ENCODE data around the gene TST.
"Not testable (repeated sequence)": the region's sequence is repeated elsewhere in the genome, so short reads cannot be mapped to it uniquely, and the experiment has no call there.

The TST gene

DNA sequence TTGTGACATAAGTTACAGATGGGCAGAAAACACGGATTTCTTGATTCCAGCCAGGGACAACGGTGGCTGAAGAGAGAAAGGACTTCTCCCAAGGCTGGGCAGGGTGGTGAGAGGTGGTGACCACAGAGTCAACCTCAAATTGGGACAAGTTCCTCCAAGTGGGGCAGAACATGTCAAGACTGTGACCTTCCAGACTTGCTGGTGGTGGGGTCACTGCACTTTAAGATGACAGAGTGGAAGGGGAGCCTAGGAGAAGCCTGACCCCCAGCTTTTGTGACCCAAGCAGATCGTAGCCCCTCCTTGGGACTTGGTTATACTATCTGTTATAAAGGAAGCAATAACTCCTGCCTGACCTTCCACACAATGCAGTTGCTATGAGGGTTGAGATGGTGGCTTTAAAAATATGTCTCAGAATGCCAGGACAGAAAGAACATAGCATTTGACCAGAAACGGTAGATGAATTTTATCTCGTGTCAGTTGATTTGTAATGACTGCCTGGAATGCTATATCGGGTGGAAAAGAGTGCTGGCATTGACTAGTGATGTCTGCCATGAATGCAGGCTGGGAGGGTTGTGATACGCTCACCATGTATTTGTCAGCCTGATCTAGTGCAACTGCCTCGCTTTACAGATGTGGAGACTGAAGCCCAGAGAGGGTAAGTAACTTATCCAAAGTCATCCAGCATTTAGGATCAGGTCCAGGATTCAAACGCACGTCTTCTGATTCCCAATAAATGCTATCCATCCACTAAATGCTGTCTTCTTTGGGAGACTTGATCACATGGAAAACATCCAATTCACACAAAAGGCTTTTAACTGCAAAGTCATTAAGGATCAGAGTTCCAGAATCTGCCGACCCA, 18.3 kb downstream of the TST start:
- H3K27ac ChIP-seq (ENCODE audit: insufficient read depth, low read depth, low read length, poor library complexity, severe bottlenecking), result no peak overlapping the region
- H3K4me3 ChIP-seq (ENCODE audit: insufficient read depth, low read depth, low read length), result no peak overlapping the region
- no peaks in the 10 kb centered on the region for H3K36me3 ChIP-seq (ENCODE audit: control insufficient read depth, insufficient read depth, low read length)
- peaks cover 6% of the 10 kb centered on the region for H3K4me1 ChIP-seq (ENCODE audit: control insufficient read depth, insufficient read depth, low read length)
- H3K9me3 ChIP-seq (ENCODE audit: control insufficient read depth, low read length), result no peaks in the 10 kb centered on the region
- no peaks in the 10 kb centered on the region for H3K27me3 ChIP-seq (ENCODE audit: control insufficient read depth, insufficient read depth, low read length, poor library complexity, severe bottlenecking)
- WGBS, 2 experiments, result 90 to 91% methylated on average over 10 of the region's 11 CpGs

DNA sequence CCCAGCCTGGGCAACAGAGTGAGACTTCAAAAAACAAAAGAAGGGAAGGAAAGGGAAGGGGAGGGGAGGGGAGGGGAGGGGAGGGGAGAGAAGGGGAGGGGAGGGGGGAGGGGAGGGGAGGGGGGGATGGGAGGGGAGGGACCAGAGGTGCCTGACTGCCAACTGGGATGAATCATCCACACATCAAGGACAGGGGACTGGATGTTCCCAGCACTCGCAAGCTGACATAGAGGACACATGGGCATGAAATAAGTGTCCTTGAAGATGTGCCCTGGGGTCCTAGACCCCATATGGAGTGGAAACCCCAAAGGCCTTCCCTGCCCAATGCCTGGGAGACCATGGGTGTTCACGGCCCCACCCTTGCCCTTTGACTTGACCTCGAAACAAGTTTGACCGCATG, 19.8 kb downstream of the TST start:
- Histone ChIP-seq H3K27me3 (ENCODE audit: control insufficient read depth, insufficient read depth, low read length, poor library complexity, severe bottlenecking) (no peaks in the 10 kb centered on the region), H3K27ac (ENCODE audit: insufficient read depth, low read depth, low read length, poor library complexity, severe bottlenecking) (no peak overlapping the region), H3K9me3 (ENCODE audit: control insufficient read depth, low read length) (no peaks in the 10 kb centered on the region), H3K36me3 (ENCODE audit: control insufficient read depth, insufficient read depth, low read length) (no peaks in the 10 kb centered on the region), H3K4me1 (ENCODE audit: control insufficient read depth, insufficient read depth, low read length) (peaks cover 3% of the 10 kb centered on the region), H3K4me3 (ENCODE audit: insufficient read depth, low read depth, low read length) (no peak overlapping the region)
- 95% methylated on average over 4 of the region's 4 CpGs for WGBS, 2 experiments

DNA sequence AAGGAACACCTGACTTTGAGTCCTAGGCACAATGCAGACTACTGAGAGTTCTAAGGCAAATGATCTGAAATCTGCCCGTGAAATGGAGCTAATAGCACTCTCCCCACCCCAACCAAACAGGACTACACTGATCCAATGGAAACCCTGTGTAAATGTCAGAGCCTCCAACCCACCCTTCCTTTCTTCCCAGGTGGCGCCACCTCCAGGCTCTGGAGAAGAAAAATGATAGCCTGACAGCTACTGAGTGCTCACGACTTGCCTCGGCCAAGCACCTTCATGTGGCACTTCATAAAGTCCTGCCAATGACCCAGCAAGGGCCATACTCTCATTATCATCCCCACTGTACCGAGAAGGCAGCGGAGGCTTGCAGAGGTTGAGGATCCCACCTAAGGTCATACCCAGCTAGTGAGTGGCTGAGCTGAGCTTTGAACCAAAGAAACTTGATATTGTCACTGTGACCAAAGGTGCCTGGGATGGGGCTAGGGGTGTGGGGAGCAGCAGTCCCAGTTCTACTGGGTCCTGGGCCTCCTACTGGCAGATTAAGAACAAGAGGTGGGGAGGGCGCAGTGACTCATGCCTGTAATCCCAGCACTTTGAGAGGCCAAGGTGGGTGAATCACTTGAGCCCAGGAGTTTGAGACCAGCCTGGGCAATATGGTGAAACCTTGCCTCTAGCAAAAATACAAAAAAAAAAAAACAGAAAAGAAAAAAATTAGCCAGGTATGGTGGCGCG, 20.5 kb downstream of the TST start:
- WGBS, 2 experiments, result 72 to 73% methylated on average over 9 of the region's 9 CpGs
- H3K4me3 ChIP-seq (ENCODE audit: insufficient read depth, low read depth, low read length), result no peak overlapping the region
- H3K36me3 ChIP-seq (ENCODE audit: control insufficient read depth, insufficient read depth, low read length), result no peaks in the 10 kb centered on the region
- H3K4me1 ChIP-seq (ENCODE audit: control insufficient read depth, insufficient read depth, low read length), result peaks cover 3% of the 10 kb centered on the region
- no peaks in the 10 kb centered on the region for H3K27me3 ChIP-seq (ENCODE audit: control insufficient read depth, insufficient read depth, low read length, poor library complexity, severe bottlenecking)
- no peak overlapping the region for H3K27ac ChIP-seq (ENCODE audit: insufficient read depth, low read depth, low read length, poor library complexity, severe bottlenecking)
- H3K9me3 ChIP-seq (ENCODE audit: control insufficient read depth, low read length), result no peaks in the 10 kb centered on the region

DNA sequence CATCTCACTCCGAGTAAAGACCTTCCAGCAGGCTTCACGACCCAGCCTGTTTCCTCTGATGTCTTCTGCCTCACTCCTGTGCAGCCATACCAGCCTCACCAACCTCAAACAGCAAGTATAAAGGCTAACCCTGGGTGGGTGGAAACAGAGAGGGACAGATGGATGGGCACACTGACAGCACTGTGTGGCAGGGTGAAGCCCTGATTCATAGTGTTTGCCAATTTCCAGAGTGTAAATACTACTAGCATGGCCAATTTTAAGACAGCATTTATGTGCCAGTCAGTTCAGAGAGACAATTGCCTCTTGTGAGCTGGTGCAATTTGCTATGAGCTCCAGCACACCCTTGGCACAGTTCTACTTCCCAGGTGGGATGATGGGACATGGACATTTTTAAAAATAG, 21.5 kb downstream of the TST start:
- peaks cover 3% of the 10 kb centered on the region for H3K4me1 ChIP-seq (ENCODE audit: control insufficient read depth, insufficient read depth, low read length)
- 80 to 92% methylated on average over 2 of the region's 2 CpGs for WGBS, 2 experiments
- H3K27ac ChIP-seq (ENCODE audit: insufficient read depth, low read depth, low read length, poor library complexity, severe bottlenecking), result no peak overlapping the region
- H3K36me3 ChIP-seq (ENCODE audit: control insufficient read depth, insufficient read depth, low read length), result no peaks in the 10 kb centered on the region
- H3K4me3 ChIP-seq (ENCODE audit: insufficient read depth, low read depth, low read length), result no peak overlapping the region
- H3K27me3 ChIP-seq (ENCODE audit: control insufficient read depth, insufficient read depth, low read length, poor library complexity, severe bottlenecking), result no peaks in the 10 kb centered on the region
- H3K9me3 ChIP-seq (ENCODE audit: control insufficient read depth, low read length), result no peaks in the 10 kb centered on the region

DNA sequence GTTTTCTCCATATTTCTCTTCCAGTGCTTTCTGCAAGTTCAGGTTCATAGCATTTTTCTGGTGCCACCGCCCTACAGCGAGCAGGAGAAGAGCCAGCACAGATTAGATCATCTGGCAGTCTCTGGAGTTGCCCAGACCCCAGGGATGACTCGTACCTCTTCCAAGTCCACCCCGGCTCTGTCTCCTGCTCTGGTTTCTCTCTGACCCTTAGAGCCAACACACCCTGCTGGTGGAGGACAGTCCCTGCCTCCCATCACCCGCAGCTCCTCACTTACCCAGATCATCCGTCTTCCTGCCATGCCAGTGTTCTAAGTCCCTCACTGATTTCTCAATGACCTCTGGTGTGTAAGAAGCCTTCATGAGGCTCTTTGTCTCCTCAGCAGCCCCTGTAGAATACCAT, 28.0 kb downstream of the TST start:
- H3K4me3 ChIP-seq (ENCODE audit: insufficient read depth, low read depth, low read length), result no peak overlapping the region
- no peaks in the 10 kb centered on the region for H3K36me3 ChIP-seq (ENCODE audit: control insufficient read depth, insufficient read depth, low read length)
- no peak overlapping the region for H3K27ac ChIP-seq (ENCODE audit: insufficient read depth, low read depth, low read length, poor library complexity, severe bottlenecking)
- WGBS, 2 experiments, result 69 to 70% methylated on average over 6 of the region's 6 CpGs
- H3K27me3 ChIP-seq (ENCODE audit: control insufficient read depth, insufficient read depth, low read length, poor library complexity, severe bottlenecking), result peaks cover 4% of the 10 kb centered on the region
- no peaks in the 10 kb centered on the region for H3K4me1 ChIP-seq (ENCODE audit: control insufficient read depth, insufficient read depth, low read length)
- H3K9me3 ChIP-seq (ENCODE audit: control insufficient read depth, low read length), result no peaks in the 10 kb centered on the region

DNA sequence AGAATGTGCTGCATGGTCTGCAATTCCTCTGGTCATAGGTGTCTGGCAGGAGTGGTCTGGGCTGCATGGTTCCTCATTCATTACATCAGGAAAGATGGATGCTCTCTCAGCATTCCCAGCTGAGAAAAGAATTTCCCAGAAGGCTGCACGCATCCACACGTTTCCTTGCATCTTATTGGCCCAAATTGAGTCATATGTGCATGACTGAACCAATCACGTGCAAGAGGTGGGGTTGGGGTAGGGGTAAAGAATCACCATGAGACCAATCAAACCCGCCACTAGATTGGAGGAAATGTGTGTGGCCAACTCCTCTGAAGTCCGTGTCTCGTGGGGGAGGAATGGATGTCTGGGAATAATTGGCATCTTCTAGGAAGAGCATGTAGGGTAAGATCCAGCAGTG, 28.8 kb downstream of the TST start:
- H3K27me3 ChIP-seq (ENCODE audit: control insufficient read depth, insufficient read depth, low read length, poor library complexity, severe bottlenecking), result peaks cover 4% of the 10 kb centered on the region
- WGBS, 2 experiments, result 90 to 95% methylated on average over 6 of the region's 6 CpGs

DNA sequence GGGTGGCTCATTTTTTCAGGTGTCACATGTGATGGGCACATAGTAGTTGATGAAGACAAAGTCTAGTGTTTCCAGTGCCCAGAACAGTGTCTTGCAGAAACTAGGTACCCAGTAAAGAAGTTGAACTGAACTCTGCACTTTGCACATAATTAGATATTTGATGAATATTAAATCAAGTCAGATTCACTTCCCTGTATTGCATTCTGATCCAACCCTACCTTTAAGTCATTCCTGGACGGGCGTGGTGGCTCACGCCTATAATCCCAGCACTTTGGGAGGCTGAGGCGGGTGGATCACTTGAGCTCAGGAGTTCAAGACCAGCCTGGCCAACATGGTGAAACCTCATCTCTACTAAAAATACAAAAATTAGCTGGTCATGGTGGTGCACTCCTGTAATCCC, 30.2 kb downstream of the TST start:
- WGBS, 2 experiments, result 72 to 89% methylated on average over 4 of the region's 4 CpGs
- H3K27me3 ChIP-seq (ENCODE audit: control insufficient read depth, insufficient read depth, low read length, poor library complexity, severe bottlenecking), result not testable (repeated sequence)

More for the DNA sequence above, 28.8 kb downstream of the TST start:
- Histone ChIP-seq H3K36me3 (ENCODE audit: control insufficient read depth, insufficient read depth, low read length) (no peaks in the 10 kb centered on the region), H3K4me3 (ENCODE audit: insufficient read depth, low read depth, low read length) (no peak overlapping the region), H3K27ac (ENCODE audit: insufficient read depth, low read depth, low read length, poor library complexity, severe bottlenecking) (no peak overlapping the region), H3K4me1 (ENCODE audit: control insufficient read depth, insufficient read depth, low read length) (no peaks in the 10 kb centered on the region), H3K9me3 (ENCODE audit: control insufficient read depth, low read length) (no peaks in the 10 kb centered on the region)

DNA sequence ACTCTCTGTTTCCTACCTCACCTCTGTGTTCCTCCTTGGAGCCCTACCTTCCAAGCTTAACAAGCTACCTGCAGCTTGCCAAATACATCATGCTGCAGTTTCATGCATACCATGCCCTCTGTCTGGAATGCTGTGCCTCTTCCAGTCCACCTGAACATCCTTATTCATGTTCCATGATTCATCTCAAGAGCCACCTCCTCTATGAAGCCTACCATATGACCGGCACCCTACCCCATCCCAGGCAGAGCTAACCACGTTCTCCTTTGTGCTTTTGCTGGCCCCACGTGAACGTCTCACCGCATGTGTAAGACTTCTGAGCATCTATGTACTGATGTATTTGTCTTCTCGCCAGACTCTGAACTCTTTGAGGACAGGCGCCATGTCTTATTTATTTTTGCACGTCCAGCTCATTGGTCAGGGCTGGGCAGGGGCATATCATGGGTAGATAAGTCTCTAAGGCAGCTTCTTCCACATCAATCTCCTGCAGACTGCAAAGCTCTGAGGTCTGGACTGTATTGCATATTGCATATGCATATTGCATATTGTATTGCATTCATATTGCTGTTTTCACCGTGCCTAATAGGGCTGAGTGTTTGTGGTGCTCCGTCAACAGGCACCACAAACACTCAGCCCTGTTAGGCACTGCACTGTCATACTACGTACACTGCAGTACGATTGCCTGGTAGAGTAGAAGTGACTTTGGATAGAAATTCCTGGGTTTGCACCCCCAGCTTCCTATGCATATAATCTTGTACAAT, 31.0 kb downstream of the TST start:
- peaks cover 4% of the 10 kb centered on the region for H3K27me3 ChIP-seq (ENCODE audit: control insufficient read depth, insufficient read depth, low read length, poor library complexity, severe bottlenecking)

More for the DNA sequence above, 30.2 kb downstream of the TST start:
- H3K4me1 ChIP-seq (ENCODE audit: control insufficient read depth, insufficient read depth, low read length); H3K4me3 ChIP-seq (ENCODE audit: insufficient read depth, low read depth, low read length); H3K36me3 ChIP-seq (ENCODE audit: control insufficient read depth, insufficient read depth, low read length); H3K27ac ChIP-seq (ENCODE audit: insufficient read depth, low read depth, low read length, poor library complexity, severe bottlenecking); H3K9me3 ChIP-seq (ENCODE audit: control insufficient read depth, low read length): not testable (repeated sequence)

DNA sequence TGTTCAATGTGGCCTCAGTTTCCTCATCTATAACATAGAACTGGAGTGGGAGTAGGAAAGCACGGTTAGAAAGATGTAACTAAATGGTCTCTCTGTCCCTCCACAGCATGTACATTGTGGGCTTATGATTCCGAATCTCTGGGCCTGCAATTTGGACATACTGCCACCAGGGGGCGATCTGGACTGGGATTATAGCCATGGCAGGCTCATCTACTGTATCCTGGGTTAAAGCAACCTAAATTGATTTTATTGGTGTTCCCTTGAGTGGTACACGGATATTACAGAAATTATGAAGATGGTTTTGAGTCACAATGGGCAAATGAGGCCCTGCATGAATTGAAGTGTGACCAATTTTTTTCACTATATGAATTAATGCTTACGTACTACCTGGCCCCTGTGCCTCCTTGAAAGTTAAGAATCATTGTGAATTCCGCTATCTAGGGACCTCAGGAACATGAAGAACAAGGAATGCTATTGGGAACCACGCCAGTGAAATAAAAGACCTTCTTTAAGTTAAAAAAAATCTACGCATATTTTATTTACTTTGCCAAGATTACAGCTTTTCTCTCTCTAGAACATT, 32.9 kb downstream of the TST start:
- peaks cover 4% of the 10 kb centered on the region for H3K27me3 ChIP-seq (ENCODE audit: control insufficient read depth, insufficient read depth, low read length, poor library complexity, severe bottlenecking)
- 65 to 67% methylated on average over 8 of the region's 8 CpGs for WGBS, 2 experiments
- H3K27ac ChIP-seq (ENCODE audit: insufficient read depth, low read depth, low read length, poor library complexity, severe bottlenecking), result no peak overlapping the region

More for the DNA sequence above, 31.0 kb downstream of the TST start:
- Histone ChIP-seq H3K27ac (ENCODE audit: insufficient read depth, low read depth, low read length, poor library complexity, severe bottlenecking) (no peak overlapping the region), H3K4me3 (ENCODE audit: insufficient read depth, low read depth, low read length) (no peak overlapping the region), H3K36me3 (ENCODE audit: control insufficient read depth, insufficient read depth, low read length) (no peaks in the 10 kb centered on the region), H3K9me3 (ENCODE audit: control insufficient read depth, low read length) (no peaks in the 10 kb centered on the region), H3K4me1 (ENCODE audit: control insufficient read depth, insufficient read depth, low read length) (no peaks in the 10 kb centered on the region)
- 82% methylated on average over 12 of the region's 12 CpGs for WGBS, 2 experiments

More for the DNA sequence above, 32.9 kb downstream of the TST start:
- Histone ChIP-seq H3K4me1 (ENCODE audit: control insufficient read depth, insufficient read depth, low read length) (no peaks in the 10 kb centered on the region), H3K9me3 (ENCODE audit: control insufficient read depth, low read length) (no peaks in the 10 kb centered on the region), H3K4me3 (ENCODE audit: insufficient read depth, low read depth, low read length) (no peak overlapping the region), H3K36me3 (ENCODE audit: control insufficient read depth, insufficient read depth, low read length) (no peaks in the 10 kb centered on the region)
